Activated CD4-positive, alpha-beta T cell treated with anti-CD3 and anti-CD28 coated beads, Interleukin-2, amount 50 U/mL, for 1 hour (primary cell): Measurements from ENCODE around the gene ANKRD34A.
"Not testable (repeated sequence)": the region's sequence is repeated elsewhere in the genome, so short reads cannot be mapped to it uniquely, and the experiment has no call there.

Experiments
- DNase-seq: peaks from one replicate; pipeline ENCODE4 v3.0.0-alpha.2; 2020

Gene ANKRD34A

GRCh38 chr1:145942871-145943270, 21.5 kb downstream of the ANKRD34A start:
- no peak for DNase-seq

GRCh38 chr1:145942405-145942804, 22.0 kb downstream of the ANKRD34A start:
- no peak for DNase-seq

DNA sequence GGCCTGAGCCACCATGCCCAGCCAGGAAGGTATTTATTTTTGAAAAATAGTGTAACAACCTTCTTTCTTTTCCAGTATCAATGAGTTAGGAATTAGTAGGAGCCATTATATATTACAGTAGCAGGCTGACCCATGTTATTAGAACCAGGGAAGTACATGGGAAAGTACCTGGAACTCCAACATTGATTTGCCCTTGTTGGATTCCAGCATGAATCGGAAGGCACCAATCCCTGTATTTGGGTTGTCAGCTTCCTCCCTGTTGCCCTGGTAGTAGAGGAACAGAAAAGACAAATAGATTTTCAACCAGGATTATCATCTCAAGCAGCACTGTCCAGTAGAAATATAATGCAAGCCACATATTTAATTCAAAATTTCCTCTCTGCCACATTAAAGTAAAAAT, 26.9 kb downstream of the ANKRD34A start:
- no peak for DNase-seq

DNA sequence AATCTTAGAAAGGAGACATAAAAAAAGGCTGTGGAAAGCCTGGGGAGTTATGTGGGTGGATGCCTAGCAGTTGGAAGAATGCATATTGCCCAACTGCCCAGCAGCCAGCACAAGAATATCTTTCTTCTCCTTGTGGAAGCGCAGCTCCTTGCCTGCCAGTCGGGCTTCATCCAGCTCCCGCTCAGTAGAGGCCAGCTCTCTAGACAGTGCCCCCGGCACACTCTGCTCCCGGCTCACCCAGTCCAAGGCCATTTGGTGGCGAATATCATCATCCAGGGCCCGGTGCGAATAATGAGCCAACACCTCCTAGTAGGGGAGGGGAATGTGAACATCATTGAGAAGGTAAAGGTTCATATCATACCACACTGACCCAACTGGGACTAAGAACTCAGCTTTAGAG, 28.1 kb downstream of the ANKRD34A start:
- DNase-seq = no peak

DNA sequence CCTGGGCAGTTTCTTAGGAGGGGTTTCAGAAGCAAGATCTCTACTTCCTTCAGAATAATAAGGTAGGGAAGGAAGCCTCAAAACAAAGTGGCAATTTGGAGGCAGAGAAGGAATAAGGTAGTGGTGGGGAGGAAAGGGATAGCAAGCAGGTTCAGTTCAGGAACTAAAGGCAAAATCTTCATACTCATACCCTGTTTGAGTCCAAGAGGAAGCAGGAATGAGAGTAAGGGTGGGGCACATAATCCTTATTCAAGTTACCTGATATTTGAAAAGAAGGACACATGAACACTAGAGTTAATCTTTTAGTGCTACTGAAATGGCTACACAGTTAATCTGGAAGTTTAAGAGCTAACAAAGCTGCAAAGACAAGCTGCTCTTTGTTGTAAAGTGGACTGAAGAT, 28.7 kb downstream of the ANKRD34A start:
- DNase-seq = no peak

DNA sequence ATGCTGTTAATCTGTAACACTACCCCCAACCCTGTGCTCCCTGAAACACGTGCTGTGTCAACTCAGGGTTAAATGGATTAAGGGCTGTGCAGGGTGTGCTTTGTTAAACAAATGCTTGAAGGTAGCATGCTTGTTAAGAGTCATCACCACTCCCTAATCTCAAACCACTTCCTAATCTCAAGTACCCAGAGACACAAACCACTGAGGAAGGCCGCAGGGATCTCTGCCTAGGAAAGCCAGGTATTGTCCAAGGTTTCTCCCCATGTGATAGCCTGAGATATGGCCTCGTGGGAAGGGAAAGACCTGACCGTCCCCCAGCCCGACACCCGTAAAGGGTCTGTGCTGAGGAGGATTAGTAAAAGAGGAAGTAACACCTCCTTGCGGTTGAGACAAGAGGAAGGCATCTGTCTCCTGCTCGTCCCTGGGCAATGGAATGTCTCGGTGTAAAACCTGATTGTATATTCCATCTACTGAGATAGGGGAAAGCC, 31.8 kb downstream of the ANKRD34A start:
- not testable (repeated sequence) for DNase-seq

DNA sequence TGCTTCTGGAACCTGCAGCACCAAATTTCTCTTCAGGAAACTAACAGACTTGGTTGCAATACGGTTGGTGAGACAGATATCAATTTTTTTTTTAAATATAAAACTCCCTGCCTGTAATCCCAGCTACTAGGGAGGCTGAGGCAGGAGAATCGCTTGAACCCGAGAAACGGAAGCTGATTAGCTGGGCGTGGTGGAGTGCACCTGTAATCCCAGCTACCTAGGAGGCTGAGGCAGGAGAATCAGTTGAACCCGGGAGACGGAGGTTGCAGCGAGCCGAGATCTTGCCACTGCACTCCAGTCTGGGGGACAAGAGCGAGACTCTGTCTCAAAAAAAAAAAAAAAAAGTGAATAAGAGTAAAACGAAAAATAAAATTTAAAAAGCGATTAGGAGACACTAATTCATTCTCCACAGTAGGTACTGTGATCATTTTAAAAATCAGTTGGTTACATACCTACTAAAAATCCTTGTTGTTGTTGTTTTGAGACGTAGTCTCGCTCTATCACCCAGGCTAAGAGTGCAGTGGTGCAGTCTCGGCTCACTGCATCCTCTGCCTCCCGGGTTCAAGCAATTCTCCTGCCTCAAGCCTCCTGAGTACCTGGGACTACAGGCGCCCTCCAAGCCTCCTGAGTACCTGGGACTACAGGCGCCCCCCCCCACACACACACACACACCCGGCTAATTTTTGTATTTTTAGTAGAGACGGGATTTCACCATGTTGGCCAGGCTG, 36.3 kb downstream of the ANKRD34A start:
- no peak for DNase-seq

GRCh38 chr1:145927063-145927886, 37.1 kb downstream of the ANKRD34A start, which contains the start of gene RBM8A:
Gene RBM8A (minus strand): TSS chr1:145927484. CDS start chr1:145927426, 58 bp downstream.
- peak; percentile 91 for DNase-seq

GRCh38 chr1:145926686-145927062, 37.7 kb downstream of the ANKRD34A start:
- DNase-seq = no peak

DNA sequence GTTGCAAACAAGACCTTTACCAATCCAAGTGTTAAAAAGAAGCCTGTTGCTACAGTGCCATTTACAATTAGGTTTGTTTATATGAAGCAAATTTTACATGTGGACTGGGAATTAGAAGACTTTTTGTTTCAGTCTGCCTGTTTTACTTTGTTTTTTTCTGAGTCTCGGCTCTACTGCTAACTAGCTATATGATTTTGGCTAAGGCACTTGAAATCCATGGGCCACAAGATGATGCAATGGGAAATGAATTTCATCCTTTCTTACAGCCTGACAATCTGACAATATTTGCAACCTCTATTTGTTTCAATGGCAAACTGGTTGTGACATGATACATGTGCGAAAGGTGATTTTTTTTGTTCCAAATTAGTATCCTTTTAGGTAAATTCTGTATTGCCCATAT, 42.1 kb downstream of the ANKRD34A start:
- no peak for DNase-seq

- not testable (repeated sequence) for DNase-seq
Observed at GRCh38 chr1:145920297-145920696, 44.1 kb downstream of the ANKRD34A start.

GRCh38 chr1:145918992-145919939, 45.1 kb downstream of the ANKRD34A start:
- no peak for DNase-seq

DNA sequence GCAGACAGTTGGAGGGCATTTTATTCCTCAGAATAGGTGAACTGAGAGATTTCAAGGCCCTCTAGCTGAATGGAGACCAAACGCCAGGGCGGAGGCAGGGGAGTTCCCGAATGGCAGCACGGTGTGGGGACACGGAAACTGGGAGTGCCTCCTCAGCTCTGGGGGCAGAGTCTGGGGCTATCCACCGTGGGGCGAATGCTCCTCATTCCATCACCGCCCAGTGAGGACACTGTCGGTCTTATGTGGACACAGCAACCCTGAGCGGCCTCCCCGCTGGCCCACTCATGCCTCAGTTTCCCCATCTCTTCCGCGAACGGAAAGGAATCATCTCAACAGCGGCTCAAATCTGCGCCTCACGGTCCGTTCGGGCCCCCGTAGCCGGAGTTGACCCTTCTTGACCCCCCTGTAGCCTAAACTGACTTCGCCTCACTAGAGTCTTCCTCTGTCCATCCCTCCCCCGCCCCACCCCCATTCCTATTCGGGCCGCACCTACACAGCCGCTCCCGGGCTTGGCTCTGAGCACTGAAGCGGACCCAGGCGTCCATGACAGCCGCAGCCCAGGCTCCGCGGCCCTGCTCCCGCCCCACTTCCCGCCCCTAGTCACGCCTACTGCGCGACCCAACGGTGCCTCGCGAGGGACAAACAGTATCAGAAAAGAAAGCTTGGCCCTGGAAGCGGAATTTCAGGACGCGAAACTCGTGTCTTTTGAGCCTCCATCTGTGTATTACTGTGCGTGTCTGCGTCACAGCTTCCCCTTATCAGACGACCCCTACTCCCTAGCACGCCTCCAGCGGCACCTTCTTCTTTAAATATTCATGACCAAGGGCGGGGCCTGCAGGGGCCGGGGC, 46.0 kb downstream of the ANKRD34A start, which contains the start of gene PEX11B:
PEX11B (minus strand) TSS at position 574 of the 848 bp plus-strand sequence; CDS start at position 545, 29 bp downstream.
- DNase-seq = peak; percentile 92

GRCh38 chr1:145917595-145917994, 46.8 kb downstream of the ANKRD34A start:
- DNase-seq = no peak

DNA sequence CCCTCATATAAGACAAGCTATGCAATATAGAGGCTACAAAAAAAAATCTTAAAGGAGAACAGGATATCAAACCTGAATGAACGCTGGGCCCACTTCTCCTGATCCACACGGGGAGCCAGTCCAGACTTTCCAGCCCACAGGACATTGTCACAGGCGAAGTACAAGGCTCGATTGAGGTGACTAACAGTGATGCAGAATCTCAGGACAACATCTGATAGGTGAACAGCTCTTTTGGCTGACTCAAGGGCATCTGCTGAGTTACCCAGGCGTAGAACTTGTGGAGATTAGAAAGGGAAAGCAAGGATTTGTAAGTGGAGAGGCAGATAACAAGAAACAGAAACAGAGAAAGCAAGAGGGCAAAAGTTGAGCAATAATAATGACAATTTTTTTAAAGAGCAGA, 47.6 kb downstream of the ANKRD34A start:
- no peak for DNase-seq

DNA sequence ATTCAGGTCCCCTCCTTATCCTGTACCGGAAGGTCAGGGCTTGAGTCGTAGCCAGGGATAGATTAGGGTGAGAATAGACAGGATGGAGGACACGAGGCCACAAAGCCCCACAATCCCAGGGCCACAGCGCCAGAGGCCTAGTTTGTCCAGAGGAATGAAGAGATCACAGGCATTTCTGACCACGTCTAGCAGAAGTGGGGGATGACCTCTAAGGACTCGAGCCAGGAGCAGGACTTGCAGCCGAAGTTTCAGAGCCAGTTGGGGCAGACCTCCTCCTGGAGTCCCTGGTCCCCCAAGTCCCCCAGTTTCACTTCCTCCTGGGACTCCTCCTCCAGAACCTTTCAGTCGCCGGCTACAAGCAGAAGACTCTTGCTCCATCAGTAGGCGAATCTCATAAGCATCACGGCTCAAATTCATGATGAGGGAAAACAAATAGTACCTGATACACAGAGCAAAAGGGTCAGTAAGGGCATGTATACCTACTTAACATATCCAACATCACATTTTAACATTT, 52.2 kb downstream of the ANKRD34A start:
- no peak for DNase-seq
